Activated naive CD4-positive, alpha-beta T cell treated with anti-CD3 and anti-CD28 coated beads, Interleukin-2, amount 50 U/mL, for 16 hours (primary cell): ENCODE data around the gene DDIAS.
A peak's percentile ranks its signal among the peaks of the same experiment; 100 is the strongest.
"Not testable (repeated sequence)": the region's sequence is repeated elsewhere in the genome, so short reads cannot be mapped to it uniquely, and the experiment has no call there.

Experiments
- DNase-seq: peaks from one replicate; pipeline ENCODE4 v3.0.0-alpha.2; 2020

The DDIAS gene

DNA sequence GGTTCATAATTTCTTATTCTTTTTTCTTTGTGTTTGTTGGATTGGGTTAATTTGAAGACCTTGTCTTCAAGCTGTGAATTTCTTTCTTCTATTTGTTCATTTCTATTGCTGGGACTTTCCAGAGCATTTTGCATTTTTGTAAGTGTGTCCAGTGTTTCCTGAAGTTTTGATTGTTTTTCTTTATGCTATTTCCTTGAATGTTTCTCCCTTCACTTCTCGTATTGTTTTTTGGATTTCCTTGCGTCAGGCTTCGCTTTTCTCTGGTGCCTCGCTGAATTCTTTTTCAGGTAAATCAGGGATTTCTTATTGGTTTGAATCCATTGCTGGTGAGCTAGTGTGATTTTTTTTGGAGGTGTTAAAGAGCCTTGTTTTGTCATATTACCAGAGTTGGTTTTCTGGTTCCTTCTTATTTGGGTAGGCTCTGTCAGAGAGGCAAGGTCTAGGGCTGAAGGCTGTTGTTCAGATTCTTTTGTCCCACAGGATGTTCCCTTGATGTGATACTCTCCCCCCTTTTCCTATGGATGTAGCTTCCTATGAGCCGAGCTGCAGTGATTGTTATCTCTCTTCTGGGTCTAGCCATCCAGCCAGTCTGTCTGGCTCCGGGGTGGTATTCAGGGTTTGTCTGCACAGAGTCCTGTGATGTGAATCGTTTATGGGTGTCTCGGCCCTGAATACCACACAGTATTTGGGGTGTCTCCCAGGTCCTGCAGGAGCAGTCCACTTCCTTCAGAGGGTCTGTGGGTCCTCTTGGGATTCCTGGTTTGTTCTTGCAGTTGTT is 21.0 kb downstream of the DDIAS start:
- DNase-seq, result not testable (repeated sequence)

DNA sequence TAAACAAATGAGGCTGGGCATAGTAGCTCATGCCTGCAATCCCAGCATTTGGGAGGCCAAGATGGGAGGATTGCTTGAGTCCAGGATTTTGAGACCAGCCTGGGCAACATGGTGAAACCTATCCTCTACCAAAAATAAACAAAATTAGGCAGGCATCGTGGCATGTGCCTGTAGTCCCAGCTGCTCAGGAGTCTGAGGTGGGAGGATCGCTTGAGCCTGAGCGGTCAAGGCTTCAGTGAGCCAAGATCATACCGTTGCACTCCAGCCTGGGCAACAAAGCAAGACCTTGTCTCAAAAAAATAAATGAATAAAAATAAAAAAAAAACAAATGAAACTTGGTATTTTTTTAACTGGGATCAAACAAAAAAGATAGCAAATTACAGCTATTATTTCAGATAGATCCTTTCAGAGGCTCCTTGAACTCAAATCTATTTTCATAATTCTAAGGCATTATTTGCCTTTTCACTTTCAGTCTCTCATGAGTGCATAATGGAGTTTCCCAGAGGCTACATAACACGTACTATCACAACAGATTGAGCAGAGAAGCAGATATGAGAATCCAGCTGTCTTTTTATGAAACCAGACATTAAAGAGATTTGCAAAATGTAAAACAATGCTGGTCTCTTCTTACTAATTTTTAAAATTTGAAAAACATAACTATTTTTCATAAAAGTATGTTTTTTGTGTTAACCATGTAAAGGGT is 23.1 kb downstream of the DDIAS start:
- no peak for DNase-seq

DNA sequence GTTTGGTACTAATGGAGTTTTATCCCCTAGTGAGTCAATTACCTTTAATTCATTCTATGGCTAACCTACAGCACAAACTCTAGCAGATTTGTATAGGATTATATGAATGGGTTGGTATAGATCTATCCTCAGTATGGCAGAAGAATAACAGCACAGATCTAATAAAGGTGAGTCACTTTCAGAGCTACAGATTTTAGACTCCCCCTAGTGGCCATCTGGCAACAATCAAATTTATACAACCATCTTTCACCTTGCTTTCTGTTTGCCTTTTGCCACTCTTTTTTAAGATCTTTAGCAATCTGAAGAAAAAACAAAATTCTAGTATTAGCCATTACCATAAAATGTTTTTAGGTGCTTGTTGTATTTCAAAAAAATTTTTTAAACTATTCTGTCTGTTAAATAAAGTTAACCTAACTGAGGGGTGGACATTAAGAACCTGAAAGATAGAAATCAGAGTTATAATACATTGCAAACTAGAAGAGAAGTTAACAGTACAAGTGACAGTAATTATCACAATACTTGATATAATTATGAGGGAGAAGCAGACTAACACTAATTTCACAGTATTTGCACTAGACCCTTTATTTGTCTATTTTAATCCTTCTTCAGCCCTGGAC is 25.8 kb downstream of the DDIAS start:
- no peak for DNase-seq

DNA sequence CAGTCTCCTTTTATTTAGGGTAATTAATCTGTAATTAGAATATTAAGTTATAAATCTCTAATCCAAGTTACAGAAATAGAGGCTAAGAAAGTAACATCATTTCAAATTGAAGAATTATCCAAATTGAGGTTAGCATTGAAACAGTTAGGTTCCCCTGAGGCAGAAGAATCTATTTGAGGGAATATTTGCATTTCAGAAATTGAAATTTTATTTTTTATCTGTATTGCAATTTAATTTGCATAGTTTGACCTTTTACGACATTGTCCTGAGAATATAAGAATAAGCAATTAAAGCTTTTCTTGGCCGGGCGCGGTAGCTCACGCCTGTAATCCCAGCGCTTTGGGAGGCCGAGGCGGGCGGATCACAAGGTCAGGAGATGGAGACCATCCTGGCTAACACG is 27.6 kb downstream of the DDIAS start:
- DNase-seq, result no peak

DNA sequence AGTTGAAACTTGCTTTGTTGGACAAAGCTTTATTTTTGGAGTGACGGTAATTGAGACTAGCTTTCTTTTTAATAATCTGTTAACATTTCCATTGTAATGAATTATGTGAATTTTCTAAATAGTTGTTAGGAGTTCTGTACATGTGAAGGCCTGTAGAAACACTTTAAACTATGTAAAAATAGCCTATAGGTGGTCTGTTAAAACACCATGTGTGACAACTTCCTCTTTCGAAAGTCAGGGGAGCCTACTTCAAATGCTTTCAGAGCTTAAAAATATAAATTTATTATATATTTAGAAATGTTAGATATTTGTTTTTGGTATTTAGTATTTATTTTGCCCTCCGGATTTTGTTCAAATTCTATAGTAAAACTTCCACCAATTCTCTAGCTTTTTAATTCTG is 28.7 kb downstream of the DDIAS start:
- no peak for DNase-seq

DNA sequence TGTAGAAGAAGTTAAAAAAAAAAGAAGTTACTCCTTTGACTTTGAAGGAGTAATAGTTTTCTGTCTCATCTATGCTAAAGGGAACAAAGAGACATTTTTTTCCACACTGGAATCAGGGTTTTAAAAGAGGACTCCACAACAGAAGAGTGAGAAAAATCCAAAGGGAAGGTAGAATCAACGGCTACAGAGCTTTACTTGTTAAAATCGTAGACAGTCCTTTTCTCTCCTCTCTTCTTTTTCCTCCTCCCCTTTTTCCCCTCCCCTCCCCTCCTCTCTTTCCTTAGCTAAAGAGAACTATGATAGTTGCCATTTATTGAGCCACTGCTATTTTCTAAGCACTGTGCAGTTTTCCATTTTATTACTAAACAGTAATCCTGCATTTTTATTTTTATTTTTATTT is 29.2 kb downstream of the DDIAS start:
- DNase-seq, result no peak

DNA sequence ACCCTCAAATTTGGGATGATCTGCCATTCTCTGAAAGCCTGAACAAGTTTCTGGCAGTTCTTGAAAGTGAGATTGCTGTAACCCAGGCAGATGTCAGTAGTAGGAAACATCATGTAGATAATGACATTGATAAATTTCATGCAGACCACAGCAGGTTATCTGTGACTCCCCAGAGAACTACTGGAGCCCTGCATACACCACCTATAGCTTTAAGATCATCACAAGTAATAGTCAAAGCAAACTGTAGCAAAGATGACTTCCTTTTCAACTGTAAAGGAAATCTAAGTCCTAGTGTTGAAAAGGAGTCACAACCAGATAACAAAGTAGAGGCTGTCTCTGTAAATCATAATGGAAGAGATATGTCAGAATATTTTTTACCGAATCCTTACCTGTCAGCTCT is 31.0 kb downstream of the DDIAS start:
- no peak for DNase-seq

DNA sequence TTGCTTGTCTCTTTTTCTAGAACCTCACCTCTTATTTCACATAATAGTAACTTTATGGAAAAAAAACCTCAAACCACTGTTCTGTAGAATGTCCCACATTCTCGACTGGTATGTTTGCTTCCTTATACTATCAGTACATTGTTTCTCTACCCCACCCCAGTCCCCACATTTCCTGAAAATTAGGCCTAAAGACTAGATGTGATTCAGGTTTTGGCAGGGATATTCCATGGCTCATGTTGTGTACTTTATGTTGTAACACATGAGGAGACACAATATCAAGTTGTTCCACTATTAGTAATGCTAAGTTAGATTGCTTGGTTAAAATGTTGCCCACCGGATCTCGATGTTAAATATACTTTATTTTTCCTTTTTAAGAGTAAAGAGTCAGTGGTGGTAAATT is 34.7 kb downstream of the DDIAS start:
- no peak for DNase-seq

DNA sequence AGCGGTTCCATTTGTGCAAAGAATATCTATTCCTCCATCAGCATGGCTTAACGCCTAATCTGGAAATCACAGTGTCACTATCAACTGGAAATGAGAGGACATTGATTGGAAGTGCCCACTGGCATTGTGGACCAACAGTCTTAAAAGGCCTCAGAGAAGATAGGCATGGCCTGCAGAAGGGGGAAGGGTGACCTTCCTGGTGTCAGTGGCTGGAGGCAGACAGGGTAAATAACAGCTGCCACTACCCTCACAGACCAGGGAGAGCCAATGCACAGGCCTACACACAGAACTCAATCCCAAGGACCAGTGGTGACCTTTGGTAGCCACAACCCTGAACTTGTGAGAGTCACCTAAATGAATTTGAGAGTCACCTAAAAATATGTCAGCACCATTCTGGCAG is 36.0 kb downstream of the DDIAS start:
- no peak for DNase-seq

DNA sequence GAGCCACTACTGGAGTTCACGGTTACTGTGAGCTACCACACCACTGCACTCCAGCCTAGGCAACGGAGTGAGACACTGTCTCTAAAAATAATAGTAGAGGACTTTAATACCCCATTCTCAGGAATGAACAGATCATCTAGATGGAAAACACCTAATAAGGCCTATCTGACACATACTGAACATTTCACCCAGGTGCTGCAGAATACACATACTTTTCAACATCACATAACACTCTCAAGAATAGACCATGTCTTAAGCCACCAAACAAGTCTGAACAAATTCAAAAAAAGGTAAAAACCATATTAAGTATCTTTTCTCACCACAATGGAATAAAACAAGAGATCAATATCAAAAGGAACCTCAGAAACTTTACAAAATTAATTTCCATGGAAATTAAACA is 37.9 kb downstream of the DDIAS start:
- no peak for DNase-seq

DNA sequence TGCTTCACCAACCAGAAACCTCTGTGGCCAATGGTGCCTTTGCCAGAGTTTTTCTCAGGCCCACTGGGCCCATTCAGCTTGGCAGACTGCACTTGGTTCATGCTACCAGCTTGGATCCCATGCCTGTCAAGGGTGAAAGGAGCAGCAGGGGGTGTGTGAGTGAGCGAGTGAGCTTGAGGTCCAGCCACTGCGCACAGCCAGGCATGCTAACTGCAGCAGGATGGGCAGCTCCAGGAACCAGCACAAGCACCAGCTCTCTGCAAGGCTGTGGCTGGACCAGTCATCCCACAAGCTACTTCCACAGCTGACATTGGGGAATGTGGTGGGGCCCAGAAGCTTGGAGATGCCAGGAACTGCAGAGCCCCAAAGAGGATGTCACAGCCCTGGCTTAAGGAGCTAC is 40.8 kb downstream of the DDIAS start:
- no peak for DNase-seq

DNA sequence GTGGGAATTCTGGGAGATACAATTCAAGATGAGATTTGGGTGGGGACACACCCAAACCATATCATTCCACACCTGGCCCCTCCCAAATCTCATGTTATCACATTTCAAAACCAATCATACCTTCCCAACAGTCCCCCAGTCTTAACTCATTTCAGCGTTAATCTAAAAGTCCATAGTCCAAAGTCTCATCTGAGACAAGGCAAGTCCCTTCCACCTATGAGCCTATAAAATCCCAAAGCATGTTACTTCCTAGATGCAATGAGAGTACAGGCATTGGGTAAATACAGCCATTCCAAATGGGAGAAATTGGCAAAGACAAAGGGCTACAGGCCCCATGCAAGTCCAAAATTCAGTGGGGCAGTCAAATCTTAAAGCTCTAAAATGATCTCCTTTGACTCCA is 41.9 kb downstream of the DDIAS start:
- DNase-seq, result not testable (repeated sequence)

DNA sequence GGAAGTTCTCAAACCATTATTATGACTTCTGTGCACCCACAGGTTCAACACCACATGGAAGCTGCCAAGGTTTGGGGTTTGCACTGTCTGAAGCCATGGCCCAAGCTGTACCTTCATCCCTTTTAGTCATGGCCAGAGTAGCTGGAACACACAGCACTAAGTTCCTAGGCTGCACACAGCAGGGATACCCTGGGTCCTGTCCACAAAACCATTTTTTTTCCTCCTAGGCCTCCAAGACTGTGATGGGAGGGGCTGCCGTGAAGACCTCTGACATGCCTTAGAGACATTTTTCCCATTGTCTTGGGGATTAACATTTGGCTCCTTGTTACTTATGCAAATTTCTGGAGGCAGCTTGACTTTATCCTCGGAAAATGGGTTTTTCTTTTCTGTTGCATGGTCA is 42.7 kb downstream of the DDIAS start:
- no peak for DNase-seq

DNA sequence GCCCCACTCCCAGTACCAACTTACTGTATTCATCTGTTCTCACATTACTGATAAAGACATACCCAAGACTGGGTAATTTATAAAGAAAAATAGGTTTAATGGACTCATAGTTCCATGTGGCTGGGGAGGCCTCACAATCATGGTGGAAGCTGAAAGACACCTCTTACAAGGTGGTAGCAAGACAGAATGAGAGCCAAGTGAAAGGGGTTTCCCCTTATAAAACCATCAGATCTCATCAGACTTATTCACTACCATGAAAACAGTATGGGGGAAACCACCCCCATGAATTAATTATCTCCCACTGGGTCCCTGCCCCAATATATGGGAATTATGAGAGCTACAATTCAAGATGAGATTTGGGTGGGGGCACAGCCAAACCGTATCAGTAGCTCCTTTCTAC is 43.5 kb downstream of the DDIAS start:
- not testable (repeated sequence) for DNase-seq

DNA sequence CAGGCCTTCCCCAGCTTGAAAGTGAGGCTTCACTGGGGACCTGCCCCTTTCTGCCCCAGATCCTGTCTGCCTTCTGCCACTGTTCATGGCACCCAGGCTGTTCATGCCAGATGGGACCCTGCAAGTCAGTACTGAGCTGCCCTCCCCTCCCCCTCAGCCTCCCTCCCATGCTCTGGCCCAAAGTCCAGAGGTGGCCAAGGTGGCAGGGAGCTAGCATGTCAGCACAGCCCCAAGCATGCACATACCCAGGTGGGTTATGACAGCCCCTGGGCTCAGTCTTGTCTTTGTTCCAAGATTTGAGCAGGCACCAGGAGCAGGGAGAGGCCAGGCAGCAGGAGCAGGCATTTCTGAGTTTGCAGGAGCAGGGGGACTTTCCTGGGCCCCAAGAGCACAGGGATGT is 44.1 kb downstream of the DDIAS start:
- no peak for DNase-seq

DNA sequence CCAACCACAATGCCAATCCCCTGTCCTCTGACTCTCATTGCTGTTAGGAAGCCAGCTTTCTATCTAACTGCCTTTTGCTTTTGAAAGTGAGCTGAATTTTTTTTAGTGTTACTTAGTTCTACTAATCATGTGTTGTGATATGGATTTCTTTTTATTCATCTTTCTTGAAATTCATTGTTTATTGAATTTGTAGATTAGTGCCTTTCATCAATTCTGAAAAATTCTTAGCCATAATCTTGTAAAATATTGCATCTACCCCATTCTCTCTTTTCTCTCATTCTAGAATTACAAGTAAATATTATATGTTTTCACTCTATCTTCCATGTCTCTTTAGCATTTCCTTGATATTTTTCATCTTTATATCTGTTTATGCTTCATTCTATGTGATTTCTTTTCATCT is 47.8 kb downstream of the DDIAS start:
- DNase-seq, result no peak

DNA sequence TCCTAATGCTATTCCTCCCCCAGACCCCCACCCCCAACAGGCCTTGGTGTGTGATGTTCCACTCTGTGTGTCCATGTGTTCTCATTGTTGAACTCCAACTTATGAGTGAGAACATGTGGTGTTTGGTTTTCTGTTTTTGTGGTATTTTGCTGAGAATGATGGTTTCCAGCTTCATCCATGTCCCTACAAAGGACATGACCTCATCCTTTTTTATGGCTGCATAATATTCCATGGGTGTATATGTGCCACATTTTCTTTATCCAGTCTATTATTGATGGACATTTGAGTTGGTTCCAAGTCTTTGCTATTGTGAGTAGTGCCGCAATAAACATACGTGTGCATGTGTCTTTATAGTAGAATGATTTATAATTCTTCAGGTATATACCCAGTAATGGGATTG is 49.0 kb downstream of the DDIAS start:
- DNase-seq, result not testable (repeated sequence)

DNA sequence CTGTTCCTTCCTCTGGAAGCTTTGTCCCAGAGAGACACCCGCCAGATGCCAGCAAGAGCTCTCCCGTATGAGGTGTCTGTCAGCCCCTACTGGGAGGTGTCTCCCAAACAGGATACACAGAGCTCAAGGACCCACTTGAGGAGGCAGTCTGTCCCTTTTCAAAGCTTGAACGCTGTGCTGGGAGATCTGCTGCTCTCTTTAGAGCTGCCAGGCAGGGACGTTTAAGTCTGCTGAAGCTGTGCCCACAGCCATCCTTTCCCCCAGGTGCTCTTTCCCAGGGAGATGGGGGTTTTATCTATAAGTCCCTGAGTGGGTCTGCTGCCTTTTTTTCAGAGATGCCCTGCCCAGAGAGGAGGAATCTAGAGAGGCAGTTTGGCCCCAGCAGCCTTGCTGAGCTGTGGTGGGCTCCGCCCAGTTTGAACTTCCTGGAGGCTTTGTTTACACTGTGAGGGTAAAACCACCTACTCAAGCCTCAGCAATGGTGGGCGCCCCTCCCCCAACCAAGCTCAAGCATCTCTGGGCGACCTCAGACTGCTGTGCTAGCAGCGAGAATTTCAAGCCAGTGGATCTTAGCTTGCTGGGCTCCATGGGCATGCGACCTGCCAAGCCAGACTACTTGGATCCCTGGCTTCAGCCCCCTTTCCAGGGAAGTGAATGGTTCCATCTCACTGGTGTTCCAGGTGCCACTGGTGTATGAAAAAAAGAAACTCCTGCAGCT is 54.4 kb downstream of the DDIAS start:
- DNase-seq, result peak; percentile 28

DNA sequence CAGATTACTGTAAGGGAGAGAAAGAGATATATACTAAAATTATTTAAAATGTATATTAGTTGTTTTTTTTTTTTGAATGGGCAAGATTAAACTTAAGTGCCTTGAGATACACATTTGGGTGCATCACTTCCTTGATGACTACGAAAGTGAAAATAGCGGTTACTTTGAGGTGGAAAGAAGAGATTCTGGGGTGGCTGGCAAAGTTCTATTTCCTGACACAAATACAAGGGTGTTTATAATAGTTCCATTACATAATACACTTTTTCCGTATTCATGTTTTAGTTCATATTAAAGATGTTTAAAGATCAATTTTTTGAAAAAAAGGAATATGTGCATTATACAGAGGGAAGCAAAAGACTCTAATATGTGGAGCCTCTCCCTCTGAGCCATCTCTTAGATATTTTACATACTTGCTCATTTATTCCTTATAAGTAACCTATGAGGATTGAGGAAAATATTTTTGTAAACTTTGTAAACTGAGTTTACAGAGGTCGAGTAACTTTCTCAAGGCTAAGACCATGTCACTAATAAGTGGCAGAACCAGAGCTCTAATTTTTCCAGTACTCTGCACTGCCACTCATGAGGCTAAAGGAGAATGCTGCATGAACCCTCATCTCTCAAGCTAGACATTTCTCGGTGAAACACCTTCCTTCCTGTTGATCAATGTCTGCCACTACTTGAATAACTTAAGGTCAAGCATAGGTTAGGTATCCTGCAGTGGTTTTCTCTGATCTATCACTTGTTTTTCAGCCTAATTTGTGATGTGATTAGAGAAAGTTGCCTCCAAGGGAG is 58.6 kb downstream of the DDIAS start:
- no peak for DNase-seq

DNA sequence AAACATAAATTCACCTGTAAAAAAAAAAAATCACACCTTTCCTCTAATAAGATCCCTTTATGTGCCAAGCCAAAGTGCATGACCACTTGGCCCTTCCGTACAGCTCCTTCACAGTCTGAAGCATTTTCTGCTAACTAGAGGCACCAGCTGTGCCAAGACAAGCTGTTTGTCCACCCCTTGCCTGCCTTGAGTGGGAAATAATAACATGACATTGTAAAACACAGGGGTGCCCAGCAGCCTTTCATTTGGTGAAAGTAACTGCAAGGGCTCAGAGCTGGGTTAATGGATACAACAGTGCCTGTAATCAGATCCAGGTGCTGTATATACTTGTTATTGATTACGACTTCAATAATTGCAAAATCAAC is 59.2 kb downstream of the DDIAS start:
- no peak for DNase-seq

DNA sequence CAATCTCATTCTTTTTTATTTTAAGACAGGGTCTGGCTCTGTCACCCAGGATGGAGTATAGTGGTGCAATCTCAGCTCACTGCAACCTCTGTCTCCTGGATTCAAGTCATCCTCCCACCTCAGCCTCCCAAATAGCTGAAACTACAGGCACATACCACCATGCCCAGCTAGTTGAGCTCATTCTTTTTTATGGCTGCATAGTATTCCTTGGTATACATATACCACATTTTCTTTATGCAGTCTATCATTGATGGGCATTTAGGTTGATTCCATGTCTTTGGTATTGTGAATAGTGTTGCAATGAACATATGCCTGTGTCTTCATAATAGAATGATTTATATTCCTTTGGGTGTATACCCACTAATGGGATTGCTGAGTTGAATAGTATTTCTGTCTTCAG is 60.5 kb downstream of the DDIAS start:
- not testable (repeated sequence) for DNase-seq

DNA sequence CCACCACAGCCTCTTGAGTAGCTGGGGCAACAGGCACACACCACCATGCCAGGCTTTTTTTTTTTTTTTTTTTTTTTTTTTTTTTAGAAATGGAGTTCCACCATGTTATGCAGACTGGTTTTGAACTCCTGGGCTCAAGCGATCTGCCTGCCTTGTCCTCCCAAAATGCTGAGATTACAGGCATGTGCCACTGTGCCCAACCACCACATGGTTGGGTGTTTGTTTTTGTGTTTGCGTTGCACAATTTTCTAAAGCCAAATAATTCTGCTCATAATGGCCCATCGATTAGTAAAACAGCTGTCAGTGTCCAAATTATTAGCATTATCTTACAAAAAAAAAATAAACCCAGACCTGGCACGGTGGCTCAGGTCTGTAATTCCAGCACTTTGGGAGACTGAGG is 65.8 kb downstream of the DDIAS start:
- no peak for DNase-seq

DNA sequence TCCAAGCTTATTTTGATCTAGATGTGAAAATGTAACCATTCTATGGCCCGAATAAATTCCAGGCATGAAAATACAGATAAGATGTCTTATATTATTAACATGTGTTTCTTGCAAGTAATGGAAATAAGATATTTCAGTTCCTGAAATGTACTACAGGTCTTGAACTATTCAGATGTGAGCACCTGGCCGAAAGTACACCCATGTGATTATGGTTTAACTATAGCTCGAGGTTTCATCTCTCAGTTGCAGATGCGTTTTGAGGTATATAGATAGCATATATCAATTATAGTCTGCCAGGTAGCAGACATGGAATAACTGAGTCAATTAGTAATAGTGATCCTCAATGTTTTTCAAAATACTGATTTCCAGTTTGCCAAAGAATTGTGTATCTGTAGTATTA is 68.3 kb downstream of the DDIAS start:
- no peak for DNase-seq
